GM12801 (cell line): ENCODE data around the gene CRAMP1.

Experiments
- TF ChIP-seq, protein P1 (sequence below): IDR thresholded peaks from one replicate; pipeline ENCODE4 v1.5.1; 2011; ENCODE audit warnings: control low read depth; ENCODE audit not compliant: insufficient read length; ENCODE audit errors: extremely low read depth

The CRAMP1 gene

GRCh38 chr16:1661826-1662225 is 49.7 kb downstream of the CRAMP1 start:
- TF ChIP-seq, protein P1, sequence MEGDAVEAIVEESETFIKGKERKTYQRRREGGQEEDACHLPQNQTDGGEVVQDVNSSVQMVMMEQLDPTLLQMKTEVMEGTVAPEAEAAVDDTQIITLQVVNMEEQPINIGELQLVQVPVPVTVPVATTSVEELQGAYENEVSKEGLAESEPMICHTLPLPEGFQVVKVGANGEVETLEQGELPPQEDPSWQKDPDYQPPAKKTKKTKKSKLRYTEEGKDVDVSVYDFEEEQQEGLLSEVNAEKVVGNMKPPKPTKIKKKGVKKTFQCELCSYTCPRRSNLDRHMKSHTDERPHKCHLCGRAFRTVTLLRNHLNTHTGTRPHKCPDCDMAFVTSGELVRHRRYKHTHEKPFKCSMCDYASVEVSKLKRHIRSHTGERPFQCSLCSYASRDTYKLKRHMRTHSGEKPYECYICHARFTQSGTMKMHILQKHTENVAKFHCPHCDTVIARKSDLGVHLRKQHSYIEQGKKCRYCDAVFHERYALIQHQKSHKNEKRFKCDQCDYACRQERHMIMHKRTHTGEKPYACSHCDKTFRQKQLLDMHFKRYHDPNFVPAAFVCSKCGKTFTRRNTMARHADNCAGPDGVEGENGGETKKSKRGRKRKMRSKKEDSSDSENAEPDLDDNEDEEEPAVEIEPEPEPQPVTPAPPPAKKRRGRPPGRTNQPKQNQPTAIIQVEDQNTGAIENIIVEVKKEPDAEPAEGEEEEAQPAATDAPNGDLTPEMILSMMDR, result no peak

- TF ChIP-seq, protein P1, result no peak
Observed at GRCh38 chr16:1662543-1662942, 50.4 kb downstream of the CRAMP1 start.

GRCh38 chr16:1665829-1666228 is 53.7 kb downstream of the CRAMP1 start:
- TF ChIP-seq, protein P1, result no peak

DNA sequence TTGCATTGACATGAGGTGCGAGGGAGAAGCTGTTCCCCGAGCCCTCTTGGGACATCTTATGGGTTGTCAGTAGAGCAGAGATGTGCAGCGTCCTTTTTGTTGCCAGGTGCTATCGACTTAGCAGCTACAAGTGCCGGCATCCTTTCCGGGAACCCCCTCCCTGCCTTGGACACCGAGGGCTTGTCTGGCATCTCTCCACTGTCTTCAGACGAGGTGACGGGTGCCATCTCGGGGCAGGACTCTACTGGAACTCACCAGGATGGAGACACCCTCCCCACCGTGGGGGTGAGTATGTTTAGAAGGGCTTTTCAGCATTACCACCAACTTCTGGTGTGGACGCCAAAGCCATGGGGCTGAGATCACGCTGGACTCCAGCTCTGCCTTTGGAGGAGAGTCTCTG is 54.2 kb downstream of the CRAMP1 start:
- TF ChIP-seq, protein P1, result no peak

GRCh38 chr16:1667271-1667670 is 55.1 kb downstream of the CRAMP1 start:
- TF ChIP-seq, protein P1, result no peak

- TF ChIP-seq, protein P1, result no peak
Observed at GRCh38 chr16:1667916-1668315, 55.8 kb downstream of the CRAMP1 start.

- TF ChIP-seq, protein P1, result no peak
Observed at GRCh38 chr16:1668612-1669319, 56.6 kb downstream of the CRAMP1 start.
